Nephron progenitor cell (in vitro differentiated cells): ENCODE data around the gene CRTC3.
"Not testable (repeated sequence)": the region's sequence is repeated elsewhere in the genome, so short reads cannot be mapped to it uniquely, and the experiment has no call there.

Experiments
- DNase-seq: peaks from one replicate; pipeline ENCODE4 v3.0.0; 2021
- H3K27ac Mint-ChIP-seq: 2 replicates; pipeline ENCODE4 v1.8.0; 2021; ENCODE audit warnings: mild to moderate bottlenecking, moderate library complexity, mixed read lengths
- H3K27me3 Mint-ChIP-seq: 2 replicates; pipeline ENCODE4 v1.8.0; 2021; ENCODE audit warnings: mild to moderate bottlenecking, low read depth, mixed read lengths; ENCODE audit not compliant: poor library complexity
- H3K36me3 Mint-ChIP-seq: 2 replicates; pipeline ENCODE4 v1.8.0; 2021; ENCODE audit warnings: low read depth, mixed read lengths
- H3K4me1 Mint-ChIP-seq: 2 replicates; pipeline ENCODE4 v1.8.0; 2021; ENCODE audit warnings: mixed read lengths
- H3K4me3 Mint-ChIP-seq: 2 replicates; pipeline ENCODE4 v1.8.0; 2021; ENCODE audit warnings: mild to moderate bottlenecking, moderate library complexity, mixed read lengths
- H3K9me3 Mint-ChIP-seq: 2 replicates; pipeline ENCODE4 v1.8.0; 2021; ENCODE audit warnings: mild to moderate bottlenecking, moderate library complexity, mixed read lengths
- TF ChIP-seq, protein P1 (sequence below): fragments of 200-600 bp; sonication (generic); IDR thresholded peaks from 2 replicates; pipeline ENCODE4 v1.5.0; 2021; ENCODE audit warnings: antibody characterized with exemption

Gene CRTC3

DNA sequence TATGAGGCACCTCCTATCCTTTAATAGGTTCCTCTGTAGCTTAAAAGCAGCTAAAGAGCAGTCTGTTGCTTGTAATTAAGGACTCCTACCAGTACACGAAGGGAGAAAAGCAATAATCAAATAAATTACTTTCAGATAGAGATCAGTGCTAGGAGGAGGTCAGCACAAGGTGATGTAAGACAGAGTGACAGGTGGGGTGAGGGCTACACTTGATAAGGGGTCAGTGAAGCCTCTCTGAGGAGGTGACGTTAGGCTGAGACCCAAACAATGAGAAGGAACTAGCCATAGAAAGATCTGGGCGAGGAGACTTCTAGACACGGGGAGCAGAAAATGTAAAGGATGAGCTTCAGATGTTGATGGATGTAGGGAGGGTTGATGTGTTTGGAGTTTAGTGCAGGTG is 129.8 kb downstream of the CRTC3 start:
- DNase-seq, result no peak
- Mint-ChIP-seq H3K4me3 (no peak overlapping the region), H3K27me3 (peaks cover 11% of the 10 kb centered on the region), H3K4me1 (peaks cover 21% of the 10 kb centered on the region), H3K27ac (no peak overlapping the region), H3K36me3 (no peaks in the 10 kb centered on the region), H3K9me3 (no peaks in the 10 kb centered on the region)
- TF ChIP-seq, protein P1, sequence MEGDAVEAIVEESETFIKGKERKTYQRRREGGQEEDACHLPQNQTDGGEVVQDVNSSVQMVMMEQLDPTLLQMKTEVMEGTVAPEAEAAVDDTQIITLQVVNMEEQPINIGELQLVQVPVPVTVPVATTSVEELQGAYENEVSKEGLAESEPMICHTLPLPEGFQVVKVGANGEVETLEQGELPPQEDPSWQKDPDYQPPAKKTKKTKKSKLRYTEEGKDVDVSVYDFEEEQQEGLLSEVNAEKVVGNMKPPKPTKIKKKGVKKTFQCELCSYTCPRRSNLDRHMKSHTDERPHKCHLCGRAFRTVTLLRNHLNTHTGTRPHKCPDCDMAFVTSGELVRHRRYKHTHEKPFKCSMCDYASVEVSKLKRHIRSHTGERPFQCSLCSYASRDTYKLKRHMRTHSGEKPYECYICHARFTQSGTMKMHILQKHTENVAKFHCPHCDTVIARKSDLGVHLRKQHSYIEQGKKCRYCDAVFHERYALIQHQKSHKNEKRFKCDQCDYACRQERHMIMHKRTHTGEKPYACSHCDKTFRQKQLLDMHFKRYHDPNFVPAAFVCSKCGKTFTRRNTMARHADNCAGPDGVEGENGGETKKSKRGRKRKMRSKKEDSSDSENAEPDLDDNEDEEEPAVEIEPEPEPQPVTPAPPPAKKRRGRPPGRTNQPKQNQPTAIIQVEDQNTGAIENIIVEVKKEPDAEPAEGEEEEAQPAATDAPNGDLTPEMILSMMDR, result no peak

DNA sequence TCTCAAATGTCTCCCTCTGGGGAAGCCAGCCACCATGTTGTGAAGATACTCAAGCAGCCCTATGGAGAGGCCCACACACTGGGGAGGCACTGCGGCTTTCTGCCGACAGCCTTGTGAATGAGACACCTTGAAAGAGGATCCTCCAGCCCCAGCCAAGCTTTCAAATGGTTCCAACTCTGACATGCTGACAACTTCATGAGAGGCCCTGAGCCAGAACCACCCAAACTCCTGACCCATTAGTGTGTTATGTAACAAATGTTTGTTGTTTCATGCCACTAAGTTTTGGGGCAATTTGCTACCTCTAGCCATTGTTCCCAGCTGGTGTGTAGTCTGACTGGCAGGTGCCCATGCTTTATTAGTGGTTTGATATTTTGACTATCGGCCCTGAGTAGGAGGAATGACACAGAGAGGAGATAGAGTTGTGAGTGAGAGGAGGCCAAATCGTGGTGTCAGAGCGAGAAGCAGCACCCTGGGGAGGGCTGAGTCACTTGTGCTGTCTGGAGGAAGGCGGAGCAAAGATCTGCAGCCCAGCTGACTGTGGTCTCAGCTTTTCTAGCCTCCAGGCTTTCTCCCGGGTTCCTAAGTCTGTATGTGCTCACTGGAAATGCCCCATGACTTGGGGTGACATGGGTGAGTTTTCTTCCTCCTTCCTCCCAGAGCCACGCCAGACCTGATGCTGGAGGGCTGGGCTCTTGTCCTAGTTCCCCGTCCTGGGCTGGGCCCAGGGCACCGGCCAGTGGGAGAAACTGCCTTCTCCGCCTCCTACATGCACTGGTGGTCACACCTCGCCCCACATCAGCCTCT is 130.7 kb downstream of the CRTC3 start:
- peaks cover 21% of the 10 kb centered on the region for H3K4me1 Mint-ChIP-seq
- peaks cover 11% of the 10 kb centered on the region for H3K27me3 Mint-ChIP-seq
- no peak overlapping the region for H3K27ac Mint-ChIP-seq
- no peaks in the 10 kb centered on the region for H3K36me3 Mint-ChIP-seq
- DNase-seq, result no peak
- H3K4me3 Mint-ChIP-seq, result no peak overlapping the region
- no peaks in the 10 kb centered on the region for H3K9me3 Mint-ChIP-seq
- TF ChIP-seq, protein P1, result no peak

DNA sequence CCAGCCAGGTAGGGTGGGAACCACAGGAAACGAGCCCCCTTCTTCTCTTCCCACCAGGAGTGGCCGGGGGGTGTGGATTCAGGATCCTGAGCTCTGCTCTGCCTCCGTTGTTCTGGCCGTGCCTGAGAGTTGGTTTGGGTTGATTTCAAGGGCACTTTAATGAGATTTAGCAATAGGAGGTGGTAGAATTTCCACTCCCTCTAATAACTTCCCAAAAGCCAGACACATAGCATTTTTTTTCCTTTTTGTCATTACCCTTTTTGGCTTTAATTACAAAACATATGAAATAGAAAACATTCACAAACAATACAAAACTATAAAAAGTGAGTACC is 131.2 kb downstream of the CRTC3 start:
- H3K4me1 Mint-ChIP-seq, result peaks cover 21% of the 10 kb centered on the region
- DNase-seq, H3K4me3 Mint-ChIP-seq, H3K36me3 Mint-ChIP-seq, H3K27ac Mint-ChIP-seq, H3K9me3 Mint-ChIP-seq: not testable (repeated sequence)
- H3K27me3 Mint-ChIP-seq, result peaks cover 11% of the 10 kb centered on the region

DNA sequence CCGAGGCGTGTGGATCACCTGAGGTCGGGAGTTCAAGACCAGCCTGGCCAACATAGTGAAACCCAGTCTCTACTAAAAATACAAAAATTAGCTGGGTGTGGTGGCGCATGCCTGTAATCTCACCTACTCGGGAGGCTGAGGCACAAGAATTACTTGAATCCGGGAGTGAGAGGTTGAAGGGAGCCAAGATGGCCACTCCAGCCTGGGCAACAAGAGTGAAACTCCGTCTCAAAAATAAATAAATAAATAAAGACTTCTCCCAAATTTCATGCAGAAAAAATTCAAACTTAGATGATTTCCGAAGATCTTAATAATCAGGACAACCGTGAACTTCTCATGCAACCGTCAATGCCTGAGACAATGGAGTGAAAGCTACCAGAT is 134.3 kb downstream of the CRTC3 start:
- not testable (repeated sequence) for H3K27me3 Mint-ChIP-seq, H3K9me3 Mint-ChIP-seq, DNase-seq, H3K4me3 Mint-ChIP-seq, H3K36me3 Mint-ChIP-seq, H3K27ac Mint-ChIP-seq
- H3K4me1 Mint-ChIP-seq, result peaks cover 26% of the 10 kb centered on the region

DNA sequence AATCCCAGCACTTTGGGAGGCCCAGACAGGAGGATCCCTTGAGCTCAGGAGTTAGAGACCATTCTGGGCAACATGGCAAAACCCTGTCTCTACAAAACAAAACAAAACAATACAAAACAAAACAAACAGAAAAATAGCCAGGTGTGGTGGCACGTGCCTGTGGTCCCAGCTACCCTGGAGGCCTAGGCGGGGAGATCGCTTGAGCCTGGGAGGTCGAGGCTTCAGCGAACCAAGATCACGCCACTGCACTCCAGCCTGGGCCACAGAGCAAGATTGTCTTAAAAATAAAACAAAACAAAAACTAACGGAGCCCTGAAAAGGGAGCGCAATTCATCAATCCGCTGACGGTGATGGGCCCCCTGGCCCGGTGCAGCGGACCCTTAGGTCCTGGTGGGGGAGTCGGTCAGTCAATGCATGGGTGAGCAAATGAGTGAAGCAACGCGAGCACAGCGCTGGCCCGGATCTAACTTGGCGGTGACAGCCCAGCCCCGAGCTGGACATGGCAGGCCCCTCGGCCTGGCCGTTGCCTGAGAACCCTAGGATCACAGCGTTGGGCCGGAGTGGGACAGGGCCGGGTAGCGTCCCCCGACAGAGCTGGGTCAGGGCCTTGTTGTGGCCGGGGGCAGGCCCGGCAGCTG is 135.0 kb downstream of the CRTC3 start:
- Mint-ChIP-seq H3K27ac (no peak overlapping the region), H3K9me3 (no peaks in the 10 kb centered on the region), H3K4me1 (peaks cover 19% of the 10 kb centered on the region), H3K36me3 (no peaks in the 10 kb centered on the region), H3K27me3 (no peaks in the 10 kb centered on the region), H3K4me3 (no peak overlapping the region)
- TF ChIP-seq, protein P1, result no peak
- no peak for DNase-seq

DNA sequence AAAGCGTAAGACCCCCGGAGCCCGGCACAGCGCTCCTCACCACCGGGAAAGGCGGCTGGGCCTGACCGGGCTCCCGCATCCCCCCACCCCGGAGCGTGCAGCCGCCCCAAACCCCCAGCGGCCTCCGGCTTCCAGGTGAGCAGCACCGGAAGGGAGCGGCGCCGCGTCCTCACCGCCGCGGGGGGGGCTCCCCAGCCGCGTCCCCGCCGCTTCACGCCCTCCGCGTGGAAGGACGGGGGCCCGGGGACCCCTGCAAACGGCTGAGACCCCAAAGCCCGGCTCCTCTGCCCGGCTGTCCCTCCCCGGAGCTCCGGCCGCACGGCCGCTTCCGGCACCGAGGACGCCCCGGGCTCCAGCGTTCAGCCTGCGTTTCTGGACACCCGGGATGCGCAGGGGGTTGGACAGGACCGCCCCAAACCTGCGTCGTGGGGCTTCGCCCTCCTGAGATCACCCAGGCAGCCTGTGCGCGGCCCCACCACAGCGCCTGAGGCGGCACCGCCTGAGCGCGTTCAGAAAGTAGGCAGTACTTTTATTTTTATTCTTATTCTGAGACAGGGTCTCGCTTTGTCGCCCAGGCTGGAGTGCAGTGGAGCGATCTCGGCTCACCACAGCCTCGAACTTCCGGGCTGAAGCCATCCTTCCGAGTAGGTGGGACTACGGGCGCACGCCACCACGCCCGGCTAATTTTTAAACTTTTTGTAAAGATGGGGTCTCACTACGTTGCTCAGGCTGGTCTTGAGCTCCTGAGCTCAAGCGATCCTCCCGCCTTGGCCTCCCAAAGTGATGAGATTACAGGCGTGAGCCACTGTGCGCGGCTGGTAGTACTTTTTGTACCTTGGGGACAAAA is 135.8 kb downstream of the CRTC3 start:
- no peak for DNase-seq
- Mint-ChIP-seq H3K9me3 (no peaks in the 10 kb centered on the region), H3K4me1 (peaks cover 14% of the 10 kb centered on the region), H3K4me3 (no peak overlapping the region), H3K36me3 (no peaks in the 10 kb centered on the region), H3K27me3 (peaks cover under 1% of the 10 kb centered on the region), H3K27ac (no peak overlapping the region)
- TF ChIP-seq, protein P1, result no peak
